Non-pigmented ciliary epithelial cell (primary cell): ENCODE results near the gene AP1M1.

Experiments used
- DNase-seq: peaks from one replicate; pipeline ENCODE4 v3.0.0-alpha.2; 2010; ENCODE audit warnings: low read depth

AP1M1 gene

GRCh38 chr19:16208064-16208759 is 10.5 kb downstream of the AP1M1 start:
- DNase-seq = no peak

DNA sequence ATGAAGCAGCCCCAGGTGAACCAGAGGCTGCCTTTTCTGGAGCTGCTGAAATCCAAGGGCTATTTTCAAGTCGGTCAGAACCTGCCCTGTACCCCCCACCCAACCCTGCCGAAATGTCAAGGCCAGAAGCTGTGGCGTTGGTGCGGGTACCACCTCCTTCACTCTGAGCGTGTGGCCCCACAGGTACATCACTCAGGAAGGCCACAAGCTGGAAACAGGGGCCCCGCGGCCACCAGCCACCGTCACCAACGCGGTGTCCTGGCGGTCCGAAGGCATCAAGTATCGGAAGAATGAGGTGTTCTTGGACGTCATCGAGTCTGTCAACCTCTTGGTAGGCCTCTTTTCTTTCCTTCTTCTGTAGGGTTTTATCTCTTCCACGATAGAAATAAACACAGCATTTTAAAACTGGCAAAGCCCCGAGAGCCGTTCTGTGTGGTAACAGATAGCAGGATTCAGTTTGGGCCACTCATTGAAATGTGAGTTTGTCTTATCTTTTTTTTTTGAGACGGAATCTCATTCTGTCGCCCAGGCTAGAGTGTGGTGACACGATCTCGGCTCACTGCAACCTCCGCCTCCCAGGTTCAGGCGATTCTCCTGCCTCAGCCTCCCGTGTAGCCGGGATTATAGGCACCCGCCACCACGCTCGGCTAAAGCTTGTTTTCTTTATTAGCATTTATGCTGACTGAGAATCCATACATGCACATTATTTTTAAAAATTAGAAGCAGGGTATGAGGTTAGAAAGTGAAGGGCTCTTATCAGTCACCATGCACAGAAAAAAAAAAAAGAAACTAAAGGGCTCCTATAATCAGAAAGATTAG is 11.3 kb downstream of the AP1M1 start:
- no peak for DNase-seq

- no peak for DNase-seq
Measured at GRCh38 chr19:16210168-16210567, 12.5 kb downstream of the AP1M1 start.

DNA sequence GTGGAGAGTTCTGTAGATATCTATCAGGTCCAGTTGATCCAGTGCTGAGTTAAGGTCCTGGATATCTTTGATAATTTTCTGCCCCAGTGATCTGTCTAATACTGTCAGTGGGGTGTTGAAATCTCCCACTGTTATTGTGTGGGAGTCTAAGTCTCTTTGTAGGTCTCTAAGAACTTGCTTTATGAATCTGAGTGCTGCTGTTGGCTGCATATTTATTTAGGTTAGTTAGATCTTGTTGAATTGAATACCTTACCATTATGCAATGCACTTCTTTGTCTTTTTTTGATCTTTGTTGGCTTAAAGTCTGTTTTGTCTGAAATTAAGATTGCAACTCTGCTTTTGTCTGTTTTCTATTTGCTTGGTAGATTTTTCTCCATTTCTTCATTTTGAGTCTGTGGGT is 15.4 kb downstream of the AP1M1 start:
- no peak for DNase-seq

DNA sequence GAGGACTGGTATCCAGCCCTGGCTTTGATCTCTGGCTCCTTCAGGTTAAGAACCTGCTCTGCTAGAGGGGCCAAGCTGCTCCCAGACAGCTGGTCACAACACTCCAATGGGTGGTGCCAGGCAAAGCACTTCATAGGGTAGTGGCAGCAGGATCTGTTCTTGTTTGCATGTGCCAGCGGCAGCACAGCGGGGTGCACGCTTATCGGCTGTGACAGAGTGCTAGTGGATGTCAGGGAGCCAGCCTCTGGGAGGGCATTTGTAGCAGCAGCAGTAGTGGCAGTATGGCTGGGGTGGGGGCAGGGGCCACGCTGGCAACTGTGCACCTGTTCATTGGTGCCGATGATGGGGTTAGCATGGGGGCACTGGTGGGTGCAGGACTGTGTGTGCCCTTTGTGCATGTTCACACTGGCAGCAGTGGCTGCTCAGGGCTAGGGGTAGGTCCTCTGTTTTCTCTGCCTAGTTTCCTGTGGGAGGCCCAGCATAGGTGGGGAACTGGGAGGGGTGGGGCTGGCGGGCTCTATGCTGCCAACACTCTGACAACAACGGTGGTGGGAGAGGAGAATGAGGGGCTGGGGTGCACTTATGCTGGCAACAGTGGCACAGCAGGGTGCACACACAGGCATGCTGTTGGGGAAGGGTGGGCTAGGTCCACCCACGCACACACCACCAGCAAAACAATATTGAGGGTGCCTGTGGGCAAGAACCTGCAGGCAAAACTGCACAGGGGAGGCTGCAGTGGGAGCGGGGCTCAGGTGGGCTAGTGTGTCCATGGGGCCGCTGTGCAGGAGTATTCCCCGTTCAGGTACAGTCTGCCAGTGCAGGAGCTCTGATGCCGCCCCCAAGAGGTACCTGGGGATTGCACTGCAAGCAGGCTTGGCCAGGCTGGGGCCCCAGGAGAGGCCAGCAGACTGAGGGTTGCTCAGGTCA is 19.3 kb downstream of the AP1M1 start:
- no peak for DNase-seq

- DNase-seq = no peak
Measured at GRCh38 chr19:16217716-16218451, 20.2 kb downstream of the AP1M1 start.

GRCh38 chr19:16218851-16219250 is 21.1 kb downstream of the AP1M1 start:
- no peak for DNase-seq

- no peak for DNase-seq
Measured at GRCh38 chr19:16222806-16223205, 25.1 kb downstream of the AP1M1 start.

DNA sequence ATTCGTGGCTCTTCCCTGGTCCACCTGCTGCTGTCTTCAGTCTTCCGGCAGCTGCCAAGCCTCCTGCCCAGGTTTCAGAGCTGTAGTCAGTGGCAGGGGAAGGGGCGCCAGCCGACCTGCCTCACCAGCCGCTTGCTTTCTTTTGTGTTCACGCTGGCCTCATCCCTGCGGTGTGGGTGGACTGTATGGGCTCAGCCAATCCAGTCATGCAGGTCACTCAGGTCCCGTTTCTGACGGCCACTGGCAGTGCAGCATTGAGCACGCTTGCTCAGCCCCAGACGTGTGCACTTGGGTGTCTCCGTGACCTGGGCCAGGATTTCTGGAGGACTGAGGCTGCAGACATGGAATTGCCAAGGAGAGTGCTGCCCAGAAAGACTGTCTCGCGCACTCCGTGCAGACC is 26.0 kb downstream of the AP1M1 start:
- DNase-seq = no peak

GRCh38 chr19:16224293-16225045 is 26.8 kb downstream of the AP1M1 start:
- no peak for DNase-seq

DNA sequence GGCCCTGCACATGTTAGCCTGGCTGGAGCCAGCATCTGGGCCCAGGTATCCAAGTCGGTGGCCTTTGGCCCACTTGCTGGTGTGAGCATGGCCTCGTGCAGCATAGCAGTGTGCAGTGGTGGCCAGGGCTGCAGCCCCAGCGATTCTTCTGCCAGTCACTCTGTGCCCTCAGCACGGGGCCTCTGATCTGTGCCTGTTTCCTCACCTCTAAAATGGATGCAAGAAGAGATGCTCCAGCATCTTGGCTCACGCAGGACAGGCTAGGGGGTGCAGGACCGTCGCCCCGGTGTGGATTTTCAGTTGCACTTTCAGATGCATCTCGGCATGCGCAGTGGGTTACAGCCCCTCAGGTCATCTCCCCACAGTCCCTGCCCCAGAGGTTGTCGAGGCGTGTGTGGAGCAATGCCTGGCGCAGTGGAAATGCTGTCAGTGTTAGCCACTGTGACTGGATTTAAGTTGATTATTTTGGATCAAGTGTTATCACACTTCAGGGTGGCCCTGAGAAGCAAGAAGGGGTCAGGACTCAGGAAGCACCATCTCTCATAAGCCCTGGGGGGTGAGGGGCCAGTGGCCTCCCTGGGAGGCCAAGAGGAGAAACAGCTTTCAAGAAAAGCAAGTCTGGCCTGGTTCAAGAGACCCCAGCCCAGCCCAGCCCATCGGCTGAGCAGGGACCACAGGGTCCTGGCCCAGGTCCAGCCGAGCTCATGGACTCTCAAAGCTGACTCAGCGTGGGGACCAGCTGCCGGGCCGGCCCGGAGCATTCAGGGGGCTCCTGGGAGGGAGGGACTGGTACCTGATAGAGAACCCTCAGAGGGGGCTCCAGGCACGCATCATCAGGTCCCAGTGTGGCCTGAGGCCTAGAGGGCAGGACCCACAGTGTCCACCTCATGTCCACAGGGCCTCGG is 27.8 kb downstream of the AP1M1 start:
- no peak for DNase-seq

DNA sequence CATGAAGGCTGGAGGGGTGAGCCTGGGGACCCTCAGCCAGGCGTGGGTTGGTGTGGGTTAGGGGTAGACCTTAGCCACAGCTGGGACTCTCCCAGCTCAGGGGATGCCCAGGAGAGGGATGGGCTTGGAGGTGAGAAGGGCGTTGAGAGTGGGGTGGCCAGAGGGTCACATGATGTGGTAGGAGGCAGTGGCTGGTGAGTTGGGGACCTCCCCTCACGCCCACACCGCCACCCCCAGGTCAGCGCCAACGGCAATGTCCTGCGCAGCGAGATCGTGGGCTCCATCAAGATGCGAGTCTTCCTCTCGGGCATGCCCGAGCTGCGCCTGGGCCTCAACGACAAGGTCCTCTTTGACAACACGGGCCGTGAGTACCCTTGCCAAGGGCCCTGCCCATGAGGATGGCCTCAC is 28.5 kb downstream of the AP1M1 start:
- no peak for DNase-seq

GRCh38 chr19:16226878-16227836 is 29.4 kb downstream of the AP1M1 start:
- no peak for DNase-seq

DNA sequence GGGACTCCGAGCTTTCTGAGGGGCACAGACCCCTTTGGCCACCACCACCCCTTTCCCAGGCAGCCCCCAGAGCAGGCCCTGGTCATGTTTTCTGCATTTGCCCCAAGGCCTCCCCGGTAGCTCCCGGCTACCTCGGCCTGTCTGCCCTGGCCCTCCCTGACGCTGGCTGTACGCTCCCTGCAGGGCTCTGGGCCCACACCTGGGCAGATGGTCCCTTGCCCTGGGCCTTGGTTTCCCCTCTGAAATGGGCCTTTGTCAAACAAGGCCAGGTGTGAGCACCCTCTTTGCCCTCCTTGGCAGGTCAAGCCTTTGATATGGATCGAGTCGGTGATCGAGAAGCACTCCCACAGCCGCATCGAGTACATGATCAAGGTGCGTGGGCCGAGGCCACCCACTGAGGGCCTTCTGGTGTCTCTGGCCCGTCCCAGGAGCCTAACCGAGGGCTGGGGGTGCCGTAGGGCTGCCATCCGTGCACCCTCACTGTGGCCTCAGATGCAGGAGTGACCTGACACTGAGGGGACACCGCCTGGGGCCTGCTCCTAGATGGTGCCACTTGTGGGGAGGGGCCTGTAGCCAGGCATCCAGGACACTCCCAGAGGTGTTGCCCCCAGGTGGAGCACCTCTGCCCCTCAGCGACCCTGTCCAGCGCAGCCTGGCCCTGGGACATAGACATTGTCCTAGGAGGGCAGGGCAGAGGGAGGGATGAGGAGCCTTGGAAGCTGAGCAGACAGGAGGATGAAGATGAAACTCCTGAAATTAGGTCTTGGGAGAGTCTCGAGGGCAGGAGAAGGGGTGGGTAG is 30.3 kb downstream of the AP1M1 start:
- DNase-seq = no peak

DNA sequence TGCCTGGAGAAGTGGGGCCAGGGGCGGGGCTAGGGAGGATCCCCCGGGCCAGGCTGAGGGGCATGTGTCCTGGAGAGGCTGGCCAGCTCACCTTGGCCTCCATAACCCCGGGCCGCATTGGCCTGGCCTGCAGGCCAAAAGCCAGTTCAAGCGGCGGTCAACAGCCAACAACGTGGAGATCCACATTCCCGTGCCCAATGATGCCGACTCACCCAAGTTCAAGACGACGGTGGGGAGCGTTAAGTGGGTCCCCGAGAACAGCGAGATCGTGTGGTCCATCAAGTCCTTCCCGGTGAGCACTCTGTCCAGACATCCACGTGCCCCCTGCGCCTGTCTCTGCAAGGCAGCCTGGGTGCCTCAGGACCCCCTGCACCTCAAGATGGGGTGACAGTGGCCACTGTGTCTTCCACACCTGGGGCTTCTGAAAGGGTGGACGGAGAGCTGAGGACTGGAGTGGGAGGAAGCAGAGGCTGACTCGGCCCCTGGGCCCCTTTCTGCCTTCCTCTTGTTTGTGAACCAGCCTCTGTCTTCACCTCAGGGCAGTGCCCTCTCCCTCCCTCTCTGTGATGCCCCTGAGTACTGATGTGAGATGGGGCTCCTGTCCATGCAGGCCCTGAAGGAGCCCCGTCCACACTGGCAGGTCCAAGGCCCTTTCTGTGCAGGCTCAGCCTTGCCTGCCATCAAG is 31.1 kb downstream of the AP1M1 start:
- DNase-seq = no peak

DNA sequence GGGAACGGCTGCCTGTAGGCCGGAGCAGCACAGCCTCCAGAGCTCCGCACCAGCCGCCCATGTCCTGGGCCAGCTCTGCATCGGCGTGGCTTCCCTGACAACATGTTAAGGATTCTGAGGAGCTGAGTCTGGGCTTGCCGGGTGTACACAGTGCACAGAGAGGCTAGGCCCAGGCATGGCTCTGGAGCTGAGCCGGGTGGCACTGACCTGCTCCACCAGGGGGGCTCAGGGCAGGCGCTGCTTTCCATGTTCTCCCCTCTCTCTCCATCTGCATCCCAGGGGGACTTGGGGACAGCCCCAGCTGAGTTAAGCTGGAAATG is 31.6 kb downstream of the AP1M1 start:
- no peak for DNase-seq

DNA sequence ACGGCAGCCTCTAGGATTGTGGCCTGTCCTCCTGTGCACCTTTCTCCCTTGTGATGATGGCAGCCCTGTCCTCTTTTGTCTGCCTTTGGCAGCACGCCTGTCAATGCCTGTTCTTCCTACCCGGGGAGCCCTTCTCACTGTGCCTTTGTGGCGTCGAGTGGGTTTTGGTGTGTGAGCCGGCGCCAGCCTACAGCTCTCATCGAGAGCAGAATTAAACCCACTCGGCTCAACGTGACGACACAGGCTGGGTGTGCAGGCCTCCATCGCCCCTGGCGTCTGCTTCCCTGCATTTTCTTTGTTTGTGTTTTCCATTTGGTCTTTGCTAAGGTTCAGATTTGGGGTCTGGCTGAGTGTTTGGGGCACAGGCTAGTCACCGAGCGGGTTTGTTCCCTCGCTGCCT is 34.4 kb downstream of the AP1M1 start:
- no peak for DNase-seq

DNA sequence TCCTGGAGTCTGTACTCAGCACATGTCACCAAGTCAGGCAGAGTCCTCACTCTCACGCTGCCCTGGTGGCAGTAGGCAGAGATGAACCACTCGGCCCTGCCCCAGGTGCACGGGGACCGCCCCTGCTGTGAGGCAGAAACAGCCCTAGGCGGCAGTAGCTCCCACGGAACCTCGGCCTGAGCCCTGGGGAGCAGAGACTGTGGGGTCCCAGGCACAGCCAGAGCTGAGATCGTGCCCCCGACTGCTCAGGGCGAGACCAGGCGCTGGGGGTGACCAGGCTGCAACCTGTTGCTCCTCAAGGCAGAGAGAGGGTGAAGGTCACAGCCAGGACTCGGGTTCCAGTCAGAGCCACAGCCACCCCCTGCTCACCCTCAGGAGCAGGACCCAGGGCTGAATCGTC is 34.9 kb downstream of the AP1M1 start:
- no peak for DNase-seq
